NB4 (cell line): ENCODE results near the gene PLXDC1.
A peak's percentile ranks its signal among the peaks of the same experiment; 100 is the strongest.

ENCODE experiments used
- DNase-seq: peaks from one replicate; pipeline ENCODE4 v3.0.0; 2010; ENCODE audit warnings: low read depth
- H3K4me3 ChIP-seq: one replicate; pipeline ENCODE4 v1.5.1; 2011; ENCODE audit warnings: mild to moderate bottlenecking, low read depth, low read length, moderate library complexity
- MYC ChIP-seq: IDR thresholded peaks from 2 replicates; pipeline ENCODE4 v1.6.1; 2011; ENCODE audit warnings: low read depth, low read length
- POLR2A ChIP-seq: IDR thresholded peaks from 2 replicates; pipeline ENCODE4 v1.6.1; 2011; ENCODE audit warnings: mild to moderate bottlenecking; ENCODE audit not compliant: insufficient read length; ENCODE audit errors: extremely low read depth
- TF ChIP-seq, protein P1 (sequence below): IDR thresholded peaks from one replicate; pipeline ENCODE4 v1.5.1; 2012; ENCODE audit warnings: low read depth, low read length
- TF ChIP-seq, protein P2 (sequence below): IDR thresholded peaks from 2 replicates; pipeline ENCODE4 v1.6.1; 2011; ENCODE audit warnings: low read depth, low read length

Gene PLXDC1

GRCh38 chr17:39186481-39187002 lies 35.1 kb upstream of the PLXDC1 start:
- TF ChIP-seq POLR2A (no peak), MYC (no peak)
- TF ChIP-seq, protein P1, sequence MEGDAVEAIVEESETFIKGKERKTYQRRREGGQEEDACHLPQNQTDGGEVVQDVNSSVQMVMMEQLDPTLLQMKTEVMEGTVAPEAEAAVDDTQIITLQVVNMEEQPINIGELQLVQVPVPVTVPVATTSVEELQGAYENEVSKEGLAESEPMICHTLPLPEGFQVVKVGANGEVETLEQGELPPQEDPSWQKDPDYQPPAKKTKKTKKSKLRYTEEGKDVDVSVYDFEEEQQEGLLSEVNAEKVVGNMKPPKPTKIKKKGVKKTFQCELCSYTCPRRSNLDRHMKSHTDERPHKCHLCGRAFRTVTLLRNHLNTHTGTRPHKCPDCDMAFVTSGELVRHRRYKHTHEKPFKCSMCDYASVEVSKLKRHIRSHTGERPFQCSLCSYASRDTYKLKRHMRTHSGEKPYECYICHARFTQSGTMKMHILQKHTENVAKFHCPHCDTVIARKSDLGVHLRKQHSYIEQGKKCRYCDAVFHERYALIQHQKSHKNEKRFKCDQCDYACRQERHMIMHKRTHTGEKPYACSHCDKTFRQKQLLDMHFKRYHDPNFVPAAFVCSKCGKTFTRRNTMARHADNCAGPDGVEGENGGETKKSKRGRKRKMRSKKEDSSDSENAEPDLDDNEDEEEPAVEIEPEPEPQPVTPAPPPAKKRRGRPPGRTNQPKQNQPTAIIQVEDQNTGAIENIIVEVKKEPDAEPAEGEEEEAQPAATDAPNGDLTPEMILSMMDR, result no peak
- TF ChIP-seq, protein P2, sequence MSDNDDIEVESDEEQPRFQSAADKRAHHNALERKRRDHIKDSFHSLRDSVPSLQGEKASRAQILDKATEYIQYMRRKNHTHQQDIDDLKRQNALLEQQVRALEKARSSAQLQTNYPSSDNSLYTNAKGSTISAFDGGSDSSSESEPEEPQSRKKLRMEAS, result no peak
- no peak overlapping the region for H3K4me3 ChIP-seq
- DNase-seq, result no peak

GRCh38 chr17:39183720-39184119 lies 32.3 kb upstream of the PLXDC1 start:
- TF ChIP-seq MYC, result no peak
- TF ChIP-seq POLR2A, result no peak
- TF ChIP-seq, protein P1, result no peak
- TF ChIP-seq, protein P2, result no peak
- no peak overlapping the region for H3K4me3 ChIP-seq

GRCh38 chr17:39183045-39183444 lies 31.6 kb upstream of the PLXDC1 start:
- TF ChIP-seq, protein P2, result no peak
- TF ChIP-seq POLR2A (no peak), MYC (no peak)
- TF ChIP-seq, protein P1, result no peak
- no peak overlapping the region for H3K4me3 ChIP-seq
- DNase-seq, result no peak

More at GRCh38 chr17:39183720-39184119, 32.3 kb upstream of the PLXDC1 start:
- no peak for DNase-seq

DNA sequence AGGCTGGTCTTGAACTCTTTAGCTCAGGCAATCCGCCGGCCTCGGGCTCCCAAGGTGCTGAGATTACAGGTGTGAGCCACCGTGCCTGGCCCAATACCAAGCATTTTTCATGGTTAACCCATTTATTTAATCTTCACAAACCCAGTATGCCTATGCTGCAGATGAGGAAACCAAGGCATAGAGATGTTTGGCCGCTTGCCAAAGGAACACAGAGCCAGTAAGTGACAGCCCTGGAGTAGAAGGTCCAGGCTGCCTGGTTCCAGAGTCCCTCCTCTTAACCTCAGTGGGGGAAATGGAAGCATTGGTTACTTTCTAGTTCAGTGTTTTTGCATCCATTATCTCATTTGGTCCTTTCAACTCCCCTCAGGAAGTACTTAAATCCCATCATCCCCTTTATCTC lies 29.9 kb upstream of the PLXDC1 start:
- H3K4me3 ChIP-seq, result no peak overlapping the region
- DNase-seq, result no peak
- TF ChIP-seq MYC (no peak), POLR2A (no peak)
- TF ChIP-seq, protein P1, result no peak

- no peak overlapping the region for H3K4me3 ChIP-seq
- TF ChIP-seq, protein P2, result no peak
- no peak for TF ChIP-seq POLR2A
- TF ChIP-seq, protein P1, result no peak
- TF ChIP-seq MYC, result no peak
These were observed 27.1 kb upstream of the PLXDC1 start for GRCh38 chr17:39178536-39178935.

GRCh38 chr17:39177256-39177655 lies 25.8 kb upstream of the PLXDC1 start:
- H3K4me3 ChIP-seq, result no peak overlapping the region
- TF ChIP-seq, protein P2, result no peak
- TF ChIP-seq POLR2A, result no peak
- no peak for TF ChIP-seq MYC
- TF ChIP-seq, protein P1, result no peak
- peak; percentile 68 for DNase-seq

More at GRCh38 chr17:39178536-39178935, 27.1 kb upstream of the PLXDC1 start:
- DNase-seq, result peak; percentile 74
